Fibroblast of skin of left quadriceps (primary cell): ENCODE measurements around the gene CCDC97.
"Not testable (repeated sequence)": the region's sequence is repeated elsewhere in the genome, so short reads cannot be mapped to it uniquely, and the experiment has no call there.

Experiments
- DNase-seq, 2 experiments: peaks; one replicate each; pipeline ENCODE4 v3.0.0-alpha.2; 2013; ENCODE audit warnings: low read depth in 2 of 2

Gene CCDC97

DNA sequence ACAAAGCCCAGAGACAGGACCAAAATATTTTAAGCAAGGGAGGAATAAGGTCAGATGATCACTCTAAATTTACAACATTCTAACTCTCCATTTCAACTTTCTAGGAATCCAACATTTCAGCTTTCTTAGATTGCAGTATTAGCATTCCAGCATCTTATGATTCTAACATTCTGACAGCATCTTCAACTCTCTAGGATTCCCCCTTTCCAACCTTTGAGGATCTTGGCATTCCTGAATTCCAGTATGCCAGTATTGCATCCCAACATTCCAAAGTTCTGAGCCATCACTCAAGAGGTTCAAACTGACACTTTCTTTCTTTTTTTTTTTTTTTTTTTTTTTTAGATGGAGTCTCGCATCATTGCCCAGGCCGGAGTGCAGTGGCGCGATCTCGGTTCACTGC is 30.0 kb downstream of the CCDC97 start:
- DNase-seq = peak in 1 of 2 experiments; percentile 57

DNA sequence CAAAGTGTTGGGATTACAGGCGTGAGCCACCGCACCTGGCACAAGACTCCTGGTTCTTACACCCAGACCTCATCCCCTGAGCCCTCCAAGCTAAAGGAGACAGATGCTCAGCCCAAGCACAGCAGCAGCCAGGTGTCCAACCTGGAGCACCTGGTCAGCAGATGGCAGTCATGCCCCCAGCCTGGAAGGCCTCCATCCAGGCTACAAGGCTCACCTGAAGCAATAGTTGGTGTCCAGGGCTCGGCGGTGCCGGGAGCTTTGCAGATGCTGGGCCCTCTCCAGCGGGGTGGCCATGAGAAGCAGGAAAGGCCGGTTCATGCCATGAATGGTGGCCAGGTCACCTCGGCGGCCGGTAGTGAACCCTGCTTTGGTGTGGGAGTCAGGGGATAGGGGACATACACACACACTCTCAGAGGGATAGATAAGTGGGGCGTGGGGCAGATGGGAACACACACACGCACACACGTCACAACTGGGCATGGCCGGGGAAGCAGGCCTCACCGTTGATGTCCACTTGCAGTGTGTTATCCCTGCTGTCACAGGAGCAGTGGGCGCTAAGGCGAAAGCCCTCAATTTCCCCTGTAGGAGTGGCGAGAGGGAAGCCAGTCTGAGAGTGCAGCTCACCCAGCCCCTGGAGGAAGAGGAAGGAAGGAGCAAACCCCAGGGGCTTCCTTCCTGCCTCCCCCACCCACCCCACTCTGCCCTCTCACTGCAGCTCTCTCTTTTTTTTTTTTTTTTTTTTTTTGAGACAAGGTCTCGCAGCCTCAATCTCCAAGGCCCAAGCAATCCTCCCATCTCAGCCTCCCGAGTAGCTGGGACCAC is 31.9 kb downstream of the CCDC97 start:
- no peak for DNase-seq

DNA sequence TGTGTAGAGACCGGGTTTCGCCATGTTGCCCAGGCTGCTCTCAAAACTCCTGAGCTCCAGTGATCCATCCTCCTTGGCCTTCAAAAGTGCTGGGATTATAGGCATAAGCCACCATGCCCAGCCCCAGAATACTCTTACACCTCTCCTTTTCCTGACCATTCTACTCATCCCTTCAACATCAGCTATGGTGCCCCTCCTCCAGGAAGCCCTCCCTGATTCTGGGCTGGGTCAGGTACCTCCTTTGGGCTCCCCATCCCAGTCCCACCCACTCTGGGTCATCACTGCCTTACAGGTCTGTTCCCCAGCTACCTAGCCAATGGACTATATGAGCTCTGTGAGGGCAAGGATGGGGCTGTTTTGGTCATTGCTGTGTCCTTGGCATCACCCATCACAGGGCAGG is 34.2 kb downstream of the CCDC97 start:
- no peak for DNase-seq

DNA sequence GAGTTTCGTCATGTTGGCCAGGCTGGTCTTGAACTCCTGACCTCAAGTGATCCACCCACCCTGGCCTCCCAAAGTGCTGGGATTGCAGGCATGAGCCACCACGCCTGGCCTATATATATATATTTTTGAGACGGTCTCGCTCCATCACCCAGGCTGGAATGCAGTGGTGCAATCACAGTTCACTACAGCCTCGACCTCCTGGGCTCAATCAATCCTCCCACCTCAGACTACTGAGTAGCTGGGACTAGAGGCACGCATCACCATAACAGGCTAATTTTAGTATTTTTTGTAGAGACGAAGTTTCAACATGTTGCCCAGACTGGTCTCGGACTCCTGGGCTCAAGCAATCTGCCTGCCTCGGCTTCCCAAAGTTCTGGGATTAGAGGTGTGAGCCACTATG is 36.9 kb downstream of the CCDC97 start:
- DNase-seq = not testable (repeated sequence)

DNA sequence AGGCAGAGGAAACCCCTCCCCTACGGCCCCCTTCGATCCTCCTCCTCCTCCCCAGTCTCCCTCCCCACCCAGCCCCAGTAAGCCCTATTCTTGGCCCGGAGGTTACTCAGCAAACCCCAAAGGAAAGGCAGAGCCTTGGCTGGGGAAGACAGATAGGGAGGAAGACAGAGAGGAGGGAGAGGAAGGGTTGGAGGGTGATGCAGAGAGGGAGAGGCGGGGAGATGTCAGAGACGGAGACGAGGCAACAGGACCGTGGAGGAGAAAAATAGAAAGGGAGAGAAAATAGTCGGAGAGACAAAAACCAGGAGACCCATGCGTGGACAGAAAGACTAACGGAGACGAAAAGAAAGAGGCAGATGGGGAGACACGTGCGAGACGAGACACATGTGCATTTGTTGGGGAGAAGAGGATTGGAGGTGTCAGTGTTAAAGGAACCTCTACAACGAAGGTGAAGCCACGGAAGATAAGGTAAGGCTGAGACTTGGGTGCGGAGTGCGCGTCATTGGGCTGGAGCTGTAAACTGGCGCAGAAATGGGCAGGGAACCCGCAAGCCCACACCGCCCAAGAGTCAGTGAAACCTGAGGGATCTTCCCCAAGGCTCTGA is 40.9 kb downstream of the CCDC97 start:
- no peak for DNase-seq

DNA sequence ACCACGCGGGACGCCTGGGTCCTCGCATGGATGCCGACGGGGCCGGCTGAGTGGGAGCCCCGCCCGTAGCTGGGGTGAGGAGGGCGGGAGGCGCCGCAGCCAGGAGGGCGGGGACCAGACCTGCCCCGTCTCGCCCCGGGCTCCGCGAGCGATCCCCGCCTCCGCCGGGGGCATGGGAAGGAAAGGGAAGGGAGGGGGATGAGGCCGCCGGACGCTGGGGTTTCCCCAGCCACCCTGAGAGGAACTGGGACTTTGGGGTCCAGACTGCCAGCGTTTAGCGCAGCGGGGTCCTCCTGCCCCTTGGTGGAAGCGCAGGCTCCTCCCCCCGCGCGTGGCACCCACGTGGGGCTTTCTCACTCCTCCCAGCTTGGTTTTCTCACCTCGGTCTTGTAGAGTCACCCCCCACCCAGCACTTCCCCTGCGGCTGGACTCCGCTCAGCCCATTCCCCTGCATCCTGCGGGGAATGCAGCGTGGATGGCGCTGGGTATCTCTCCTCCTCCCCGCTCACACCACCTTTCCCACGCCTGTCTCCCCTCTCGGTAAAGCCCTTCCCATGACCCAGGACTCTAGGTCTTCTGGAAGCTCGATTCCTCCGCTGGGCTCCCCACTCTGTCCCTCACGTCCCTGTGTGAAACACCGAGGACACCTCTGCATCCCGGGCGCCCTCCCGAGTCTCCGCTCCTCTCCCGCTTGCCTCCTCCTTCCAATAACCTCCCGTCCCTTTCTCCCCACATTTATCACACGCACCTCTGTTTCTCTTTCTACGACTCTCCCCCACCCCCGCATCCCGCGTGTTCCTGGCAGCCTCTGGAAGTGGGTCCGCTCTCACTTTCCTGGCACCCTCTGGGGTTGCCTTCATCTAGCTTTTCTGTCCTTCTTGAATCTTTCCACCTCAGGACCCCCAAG is 41.6 kb downstream of the CCDC97 start:
- DNase-seq = no peak

DNA sequence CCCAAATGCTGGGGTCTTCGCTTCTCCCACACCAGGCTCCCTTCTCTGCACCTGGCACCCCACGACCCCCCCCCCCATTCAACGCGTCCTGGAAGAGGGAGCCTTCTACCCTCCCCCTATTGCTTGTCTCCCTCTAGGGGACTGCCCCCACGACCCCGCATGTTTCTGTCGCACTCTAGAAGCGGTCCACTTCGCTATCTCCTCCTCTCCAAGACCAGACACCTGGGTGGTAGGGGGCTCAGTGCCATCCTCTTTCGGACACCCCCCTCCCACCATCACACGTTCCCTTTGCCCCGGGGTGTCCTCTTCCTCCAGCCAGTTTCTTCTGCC is 42.3 kb downstream of the CCDC97 start:
- DNase-seq = no peak

DNA sequence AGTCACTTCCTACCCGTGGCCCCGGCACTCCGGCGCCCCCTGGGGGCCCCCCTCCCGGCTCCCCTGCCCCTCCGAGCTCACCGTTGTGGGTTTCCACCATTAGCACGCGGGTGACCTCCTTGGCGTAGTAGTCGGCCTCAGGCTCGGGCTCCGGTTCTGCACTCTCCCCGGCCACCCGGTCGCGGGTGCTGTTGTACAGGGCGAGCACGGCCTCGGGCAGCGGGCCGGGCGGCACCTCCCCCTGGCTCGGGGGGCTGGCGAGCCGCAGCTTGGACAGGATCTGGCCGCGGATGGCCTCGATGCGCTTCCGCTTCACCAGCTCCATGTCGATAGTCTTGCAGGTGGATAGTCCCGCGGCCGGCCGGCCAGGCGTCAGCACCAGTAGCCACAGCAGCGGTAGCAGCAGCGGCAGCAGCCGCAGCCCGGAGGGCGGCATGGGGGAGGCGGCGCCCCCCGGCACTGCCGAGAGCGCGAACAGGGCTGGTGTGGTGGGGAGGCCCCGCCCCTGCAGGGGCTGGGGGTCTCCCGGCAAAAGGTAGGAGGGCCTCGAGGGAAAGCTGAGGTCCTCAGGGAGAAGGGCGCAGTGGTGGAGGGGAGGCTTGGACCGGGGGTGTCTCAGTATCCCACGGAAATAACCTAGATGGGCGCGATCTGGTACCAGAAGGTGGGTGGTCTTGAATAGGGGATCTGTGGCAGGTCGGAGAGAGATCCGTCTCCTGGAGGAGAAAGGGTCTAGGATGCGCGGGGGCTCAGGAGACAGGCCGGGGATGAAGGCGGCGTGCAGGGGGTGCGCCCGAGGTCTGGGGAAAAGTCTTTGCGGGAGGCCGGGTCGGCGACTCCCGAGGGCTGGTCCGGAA is 42.9 kb downstream of the CCDC97 start:
- no peak for DNase-seq

DNA sequence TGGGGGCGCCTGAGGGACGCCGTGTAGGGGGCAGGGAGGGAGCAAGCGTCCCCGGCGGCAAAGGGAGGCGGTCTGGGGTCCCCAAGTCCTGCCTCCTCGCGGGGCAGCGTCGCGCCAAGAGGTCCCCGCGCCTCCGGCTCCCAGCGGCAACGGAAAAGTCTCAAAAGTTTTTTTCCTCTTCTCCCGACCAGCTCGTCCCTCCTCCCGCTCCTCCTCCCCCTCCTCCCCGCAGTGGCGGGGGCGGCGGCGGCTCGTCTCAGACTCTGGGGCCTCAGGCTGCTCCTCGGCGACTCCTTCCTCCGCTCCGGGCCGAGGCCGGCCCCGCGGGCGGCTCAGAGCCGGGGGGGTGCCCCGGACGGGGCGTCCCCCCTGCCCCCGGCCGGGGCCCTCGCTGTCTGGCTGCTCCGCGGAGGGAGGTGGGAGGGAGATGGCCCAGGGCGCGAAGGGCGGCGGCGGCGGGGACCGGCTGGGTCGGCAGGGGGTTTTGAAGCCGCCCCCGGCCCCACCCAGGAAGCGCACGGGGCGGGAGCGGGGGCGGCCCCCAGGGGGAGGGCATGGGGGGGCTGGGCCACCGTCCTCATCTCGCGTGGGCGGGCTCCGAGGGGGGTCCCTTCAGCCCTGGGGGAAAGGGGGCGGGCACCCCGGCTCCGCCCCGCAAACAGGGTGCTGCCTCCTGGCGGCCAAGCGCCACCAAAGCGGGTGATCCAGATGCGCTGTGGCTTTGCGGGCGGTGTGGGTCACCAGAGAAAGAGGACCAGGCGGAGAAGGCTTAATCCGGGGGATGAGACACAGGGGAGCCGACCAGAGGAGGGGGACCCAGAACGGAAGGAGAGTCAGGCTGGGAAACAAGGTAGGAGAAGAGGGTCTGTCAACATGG is 43.7 kb downstream of the CCDC97 start, which contains the start of gene TGFB1:
TSS of gene TGFB1 (minus strand) at position 457 of the 877 bp plus-strand sequence. CDS start 878 bp downstream, outside the sequence.
- peak; percentile 77 to 78 for DNase-seq

DNA sequence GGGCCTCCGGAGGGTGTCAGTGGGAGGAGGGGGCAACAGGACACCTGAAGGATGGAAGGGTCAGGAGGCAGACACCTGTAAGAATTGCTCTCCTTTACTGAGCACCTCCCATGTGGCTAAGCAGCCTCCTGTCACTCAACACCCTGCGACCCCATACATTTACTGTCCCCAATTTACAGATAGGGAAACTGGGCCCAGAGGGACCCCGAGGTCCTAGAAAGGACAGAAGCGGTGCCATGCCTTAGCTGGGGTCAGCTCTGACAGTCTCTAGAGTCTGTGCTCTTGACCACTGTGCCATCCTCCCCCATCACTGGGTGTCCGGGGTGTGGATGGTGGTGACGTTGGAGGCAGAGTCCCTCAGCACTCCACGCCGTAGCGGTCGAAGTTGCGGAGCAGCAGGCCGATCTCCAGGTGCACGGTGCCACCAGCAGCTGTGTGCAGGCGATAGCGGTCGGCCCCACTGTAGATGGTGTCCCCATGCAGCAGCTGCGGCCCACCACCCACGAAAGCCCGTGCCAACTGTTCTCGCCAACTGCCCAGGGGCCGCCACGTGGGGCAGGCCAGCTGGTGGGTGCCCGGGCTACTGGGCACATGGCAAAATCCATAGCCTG is 44.5 kb downstream of the CCDC97 start:
- DNase-seq = no peak

DNA sequence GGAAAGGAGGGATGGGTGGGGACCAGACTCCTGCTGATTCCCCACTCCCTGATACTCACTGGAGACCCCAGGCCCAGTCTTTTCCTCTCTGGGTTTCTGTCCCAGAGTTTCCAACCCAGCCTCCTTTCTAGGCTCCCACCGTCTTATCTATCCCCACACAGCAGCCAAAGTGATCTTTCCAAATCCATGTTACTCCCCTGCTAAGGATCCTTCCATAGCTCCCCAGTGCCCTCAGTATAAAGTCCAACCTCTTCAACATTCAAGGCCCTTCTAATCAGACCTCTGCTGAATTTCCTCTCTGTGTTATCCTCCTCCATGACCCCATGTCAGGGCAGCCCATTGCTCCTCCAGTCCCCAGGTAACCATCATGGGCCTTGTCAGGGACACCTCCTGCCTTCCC is 45.1 kb downstream of the CCDC97 start:
- DNase-seq = no peak

DNA sequence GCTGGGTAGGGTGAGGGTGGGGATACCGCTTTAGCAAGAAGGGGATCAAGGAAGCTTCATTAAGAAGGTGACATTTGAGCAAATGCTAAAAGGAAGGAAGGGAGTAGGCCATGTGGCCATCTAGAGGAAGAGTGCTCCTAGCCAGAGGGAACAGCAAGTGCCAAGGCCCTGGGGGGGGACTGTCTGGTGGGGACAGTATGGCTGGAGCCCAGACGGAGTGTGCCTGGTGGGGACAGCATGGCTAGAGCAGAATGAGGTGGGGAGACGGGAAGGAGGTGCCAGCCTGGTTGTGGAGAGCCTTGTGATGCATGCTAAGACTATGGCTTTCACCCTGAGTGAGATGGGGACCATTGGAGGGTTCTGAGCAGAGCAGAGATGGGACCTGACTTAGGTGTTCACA is 45.8 kb downstream of the CCDC97 start:
- no peak for DNase-seq

DNA sequence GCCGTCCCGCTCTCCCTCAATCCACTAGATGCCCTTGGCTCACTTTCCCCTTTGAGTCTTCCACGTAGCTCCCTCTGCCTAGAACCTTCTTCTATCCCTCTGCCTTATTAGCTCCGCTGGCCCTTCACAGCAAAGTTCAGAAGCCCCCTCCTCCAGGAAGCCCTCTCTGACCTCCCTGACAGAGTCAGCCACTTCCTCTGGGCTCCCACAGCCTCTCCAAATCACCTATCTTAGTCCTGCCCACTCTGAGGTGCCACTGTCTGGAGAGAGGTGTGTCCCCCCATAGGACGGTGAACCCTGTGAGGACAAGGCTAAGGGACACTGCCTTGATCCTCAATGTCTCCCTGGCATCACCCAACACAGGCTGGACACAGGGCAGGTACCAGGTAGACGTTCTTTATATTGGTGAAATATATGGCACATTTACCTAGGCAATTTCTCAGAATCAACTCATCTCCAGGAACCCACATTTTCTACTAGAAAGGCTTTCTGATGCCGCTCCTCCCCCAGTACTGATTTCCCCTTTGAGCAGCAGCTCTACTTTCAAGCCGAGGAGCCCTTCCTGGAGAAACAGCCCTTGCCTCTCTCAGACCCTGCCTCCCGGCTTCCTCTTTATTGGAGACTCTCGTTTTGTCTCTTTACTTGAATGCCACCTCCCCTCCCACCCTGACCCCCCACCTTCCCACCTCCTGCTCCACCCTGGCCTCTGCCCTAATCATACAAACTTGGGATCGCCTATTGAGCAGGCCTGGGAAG is 47.2 kb downstream of the CCDC97 start:
- DNase-seq = no peak

DNA sequence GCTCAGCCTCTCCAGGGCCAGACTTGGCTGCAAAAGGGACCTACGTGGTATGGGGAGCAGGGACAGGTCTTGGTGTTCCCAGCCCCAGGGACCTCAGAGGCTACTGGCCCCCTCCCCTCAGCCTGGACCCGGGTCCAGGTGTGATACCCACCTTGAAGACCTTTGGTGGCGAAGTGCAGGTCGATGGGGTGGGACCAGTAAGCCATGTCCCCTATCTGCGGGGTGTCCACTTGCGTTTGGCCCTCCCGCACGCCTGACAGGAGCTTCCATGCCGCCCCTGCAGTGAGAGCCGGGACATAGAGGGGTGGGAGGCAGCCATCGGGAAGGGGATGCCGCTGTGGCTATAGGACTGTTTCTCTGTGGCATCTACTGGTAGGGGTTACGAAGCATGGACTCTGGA is 47.8 kb downstream of the CCDC97 start:
- no peak for DNase-seq

DNA sequence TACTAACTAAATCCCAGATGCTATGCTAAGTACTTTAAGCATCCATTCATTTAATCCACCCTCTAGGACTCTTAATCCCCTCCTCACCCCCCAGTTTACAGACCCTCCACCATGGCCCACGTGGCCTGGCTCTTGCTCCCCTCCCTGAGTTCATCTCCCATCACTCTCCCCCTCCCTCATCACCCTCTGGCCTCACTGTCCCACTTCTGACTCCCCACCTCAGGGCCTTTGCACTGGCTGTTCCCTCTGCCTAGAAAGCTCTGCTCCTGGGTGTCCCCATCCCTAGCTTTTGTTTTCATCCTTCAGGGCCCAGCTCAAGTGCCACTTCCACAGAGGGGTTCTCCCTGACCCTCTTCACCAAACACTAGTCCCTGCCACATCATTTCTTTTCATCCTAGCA is 49.8 kb downstream of the CCDC97 start:
- DNase-seq = no peak

DNA sequence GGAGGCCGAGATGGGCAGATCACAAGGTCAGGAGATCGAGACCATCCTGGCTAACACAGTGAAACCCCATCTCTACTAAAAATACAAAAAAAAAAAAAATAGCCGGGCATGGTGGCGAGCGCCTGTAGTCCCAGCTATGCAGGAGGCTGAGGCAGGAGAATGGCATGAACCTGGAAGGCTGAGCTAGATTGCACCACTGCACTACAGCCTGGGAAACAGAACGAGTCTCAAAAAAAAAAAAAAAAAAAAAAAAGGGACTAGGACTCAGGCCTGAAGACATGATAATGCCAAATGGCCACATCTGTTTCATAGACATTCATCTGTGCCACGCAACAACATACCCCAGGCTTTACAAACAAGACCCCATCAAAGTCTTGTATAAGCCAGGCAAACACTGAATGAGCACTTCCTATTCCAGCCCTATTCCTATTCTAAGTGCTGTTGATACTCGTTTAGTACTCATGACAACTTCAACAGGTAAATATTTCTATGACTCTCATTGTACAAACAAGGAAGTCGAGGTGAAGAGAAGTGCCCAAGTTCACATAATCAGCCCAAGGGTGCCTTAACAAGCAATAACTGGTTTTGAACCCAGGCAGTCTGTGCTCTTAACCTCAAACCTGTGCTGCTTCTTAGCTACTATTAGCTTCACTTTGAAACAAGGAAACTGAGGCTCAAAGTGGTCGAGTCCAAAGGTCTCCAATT is 52.3 kb downstream of the CCDC97 start:
- DNase-seq = no peak

DNA sequence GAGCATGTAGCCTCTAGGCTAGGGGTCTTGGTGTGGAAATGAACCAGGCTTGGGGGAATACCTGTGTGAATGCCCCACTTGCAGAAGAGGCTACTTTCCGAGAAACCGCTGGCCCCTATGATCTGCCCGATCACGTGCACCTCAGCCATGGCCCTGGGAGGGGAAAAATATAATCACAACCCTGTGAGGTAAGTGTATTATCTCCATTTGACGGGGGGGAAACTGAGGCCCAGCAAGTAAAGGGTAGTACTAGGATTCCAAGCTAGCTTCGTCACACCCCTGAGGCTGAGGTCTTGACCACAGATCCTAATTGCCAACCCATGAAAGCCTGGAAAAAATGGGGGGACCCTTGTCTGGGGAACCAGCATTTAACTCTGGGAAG is 53.4 kb downstream of the CCDC97 start:
- no peak for DNase-seq

DNA sequence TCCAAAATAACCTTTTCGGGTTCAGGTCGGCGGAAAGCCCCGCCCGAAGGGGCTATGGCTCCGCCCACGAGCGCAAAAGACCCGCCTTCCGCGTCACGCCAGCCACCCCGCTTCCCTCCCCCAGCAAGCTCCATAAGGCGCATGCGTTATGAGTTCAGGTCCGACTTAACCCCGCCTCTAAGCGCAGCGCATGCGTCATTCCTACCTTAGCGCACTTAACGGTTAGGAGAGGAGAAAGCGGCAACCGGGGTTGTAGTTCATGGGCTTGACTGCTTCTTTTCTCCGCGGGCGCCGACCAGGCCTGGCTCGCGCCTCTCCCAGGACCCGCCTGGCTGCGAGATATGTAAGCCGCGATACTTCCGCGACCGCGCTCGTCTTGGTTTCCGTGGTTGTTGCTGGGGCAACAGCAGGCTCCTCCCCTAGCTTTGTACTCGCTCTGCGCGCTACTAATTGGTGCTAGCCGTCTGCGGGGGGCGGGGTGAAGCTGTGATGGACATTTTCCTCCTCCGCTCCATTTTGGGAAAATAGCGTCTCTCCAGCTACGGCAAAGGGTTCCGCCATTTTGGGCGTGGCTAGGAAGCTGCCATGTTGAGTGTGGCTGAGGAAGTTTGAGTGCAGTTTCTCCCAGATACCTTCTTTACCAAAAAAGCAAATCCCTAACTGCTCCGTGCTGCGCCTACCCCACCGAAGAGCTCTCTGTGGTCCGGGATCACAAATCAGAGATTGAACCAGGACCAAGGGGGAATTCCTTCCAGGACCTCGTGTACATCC is 54.0 kb downstream of the CCDC97 start, which contains the start of gene B9D2:
TSS of gene B9D2 (minus strand) at position 397 of the 771 bp plus-strand sequence. CDS start 630 bp downstream, outside the sequence.
- peak; percentile 97 for DNase-seq
